Measurements from ENCODE around the gene AIDA. TPM values are rescaled to one million over a fixed set of nuclear protein-coding genes. Genes with fewer than 3 reads are reported as not detected.

The AIDA gene
- total and polyA plus RNA-seq, 2 donors (not counting 1 experiment from before 2014, with no cell fraction given) = 67.9 to 153 TPM

- H3K79me2 ChIP-seq (ENCODE audit: control insufficient read depth, insufficient read depth, low read length) = no peaks in the 10 kb centered on the region
- no peak overlapping the region for H2AFZ ChIP-seq (ENCODE audit: low read length)
- no peaks in the 10 kb centered on the region for H3K4me1 ChIP-seq (ENCODE audit: control insufficient read depth, extremely low read depth, insufficient read depth, low read length)
- H3K9ac ChIP-seq (ENCODE audit: insufficient read depth, low read length) = no peak overlapping the region
- no peak for DNase-seq (ENCODE audit: low read depth in 2 of 2)
- no peak for TF ChIP-seq CTCF (conservative IDR thresholded peaks at IDR 0.05 in 1 of 2, IDR thresholded peaks at IDR 0.05 in 1 of 2; ENCODE audit: low read depth in 1 of 2, low read length in 2 of 2)
- no peak for TF ChIP-seq EZH2 (IDR thresholded peaks at IDR 0.05; ENCODE audit: low read length, missing control alignments)
- no peak overlapping the region for H3K4me3 ChIP-seq (replicated peaks in 1 of 4; ENCODE audit: control extremely low read depth in 1 of 4, insufficient read depth in 1 of 4, low read depth in 3 of 4, low read length in 4 of 4)
- no peaks in the 10 kb centered on the region for H3K9me3 ChIP-seq (ENCODE audit: control insufficient read depth, insufficient read depth, low read depth, low read length)
- H3K4me2 ChIP-seq (ENCODE audit: extremely low read depth, insufficient read depth, low read length) = no peak overlapping the region
- no peaks in the 10 kb centered on the region for H4K20me1 ChIP-seq (ENCODE audit: control insufficient read depth, extremely low read depth, insufficient read depth, low read length)
- no peaks in the 10 kb centered on the region for H3K27me3 ChIP-seq (ENCODE audit: control insufficient read depth, insufficient read depth, low read length)
- no peak overlapping the region for H3K27ac ChIP-seq (ENCODE audit: insufficient read depth, low read length)
- H3K36me3 ChIP-seq (ENCODE audit: control insufficient read depth, insufficient read depth, low read length) = peaks cover 12% of the 10 kb centered on the region
Measured at GRCh38 chr1:222632749-222633148, 79.5 kb downstream of the AIDA start.

- Histone ChIP-seq H3K4me3 (replicated peaks in 1 of 4; ENCODE audit: control extremely low read depth in 1 of 4, insufficient read depth in 1 of 4, low read depth in 3 of 4, low read length in 4 of 4) (no peak overlapping the region), H4K20me1 (ENCODE audit: control insufficient read depth, extremely low read depth, insufficient read depth, low read length) (no peaks in the 10 kb centered on the region), H3K9me3 (ENCODE audit: control insufficient read depth, insufficient read depth, low read depth, low read length) (no peaks in the 10 kb centered on the region), H3K27ac (ENCODE audit: insufficient read depth, low read length) (no peak overlapping the region), H3K79me2 (ENCODE audit: control insufficient read depth, insufficient read depth, low read length) (no peaks in the 10 kb centered on the region), H2AFZ (ENCODE audit: low read length) (no peak overlapping the region), H3K27me3 (ENCODE audit: control insufficient read depth, insufficient read depth, low read length) (no peaks in the 10 kb centered on the region), H3K4me2 (ENCODE audit: extremely low read depth, insufficient read depth, low read length) (no peak overlapping the region), H3K4me1 (ENCODE audit: control insufficient read depth, extremely low read depth, insufficient read depth, low read length) (no peaks in the 10 kb centered on the region), H3K36me3 (ENCODE audit: control insufficient read depth, insufficient read depth, low read length) (peaks cover 11% of the 10 kb centered on the region), H3K9ac (ENCODE audit: insufficient read depth, low read length) (no peak overlapping the region)
- DNase-seq (ENCODE audit: low read depth in 2 of 2) = peak in 1 of 2 donors; percentile 49
- no peak for TF ChIP-seq EZH2 (IDR thresholded peaks at IDR 0.05; ENCODE audit: low read length, missing control alignments)
- TF ChIP-seq CTCF (conservative IDR thresholded peaks at IDR 0.05 in 1 of 2, IDR thresholded peaks at IDR 0.05 in 1 of 2; ENCODE audit: low read depth in 1 of 2, low read length in 2 of 2) = no peak
Measured at GRCh38 chr1:222631611-222632208, 80.6 kb downstream of the AIDA start.

- Histone ChIP-seq H3K27me3 (ENCODE audit: control insufficient read depth, insufficient read depth, low read length) (no peaks in the 10 kb centered on the region), H2AFZ (ENCODE audit: low read length) (no peak overlapping the region), H3K9ac (ENCODE audit: insufficient read depth, low read length) (no peak overlapping the region), H3K36me3 (ENCODE audit: control insufficient read depth, insufficient read depth, low read length) (peaks cover 11% of the 10 kb centered on the region), H3K27ac (ENCODE audit: insufficient read depth, low read length) (no peak overlapping the region), H4K20me1 (ENCODE audit: control insufficient read depth, extremely low read depth, insufficient read depth, low read length) (no peaks in the 10 kb centered on the region), H3K79me2 (ENCODE audit: control insufficient read depth, insufficient read depth, low read length) (no peaks in the 10 kb centered on the region), H3K9me3 (ENCODE audit: control insufficient read depth, insufficient read depth, low read depth, low read length) (no peaks in the 10 kb centered on the region), H3K4me1 (ENCODE audit: control insufficient read depth, extremely low read depth, insufficient read depth, low read length) (no peaks in the 10 kb centered on the region), H3K4me2 (ENCODE audit: extremely low read depth, insufficient read depth, low read length) (no peak overlapping the region), H3K4me3 (replicated peaks in 1 of 4; ENCODE audit: control extremely low read depth in 1 of 4, insufficient read depth in 1 of 4, low read depth in 3 of 4, low read length in 4 of 4) (no peak overlapping the region)
- TF ChIP-seq CTCF (conservative IDR thresholded peaks at IDR 0.05 in 1 of 2, IDR thresholded peaks at IDR 0.05 in 1 of 2; ENCODE audit: low read depth in 1 of 2, low read length in 2 of 2) = no peak
- TF ChIP-seq EZH2 (IDR thresholded peaks at IDR 0.05; ENCODE audit: low read length, missing control alignments) = no peak
- DNase-seq (ENCODE audit: low read depth in 2 of 2) = peak in 1 of 2 donors; percentile 76
Measured at GRCh38 chr1:222629921-222630535, 82.3 kb downstream of the AIDA start.

Data from fibroblast of lung (primary cell).